ENCODE measurements around the gene HDAC4. TPM values are rescaled to one million over a fixed set of nuclear protein-coding genes. Genes with fewer than 3 reads are reported as not detected.

The HDAC4 gene
- total RNA-seq, 1 experiment from 2014 or later = 21.8 TPM

DNA sequence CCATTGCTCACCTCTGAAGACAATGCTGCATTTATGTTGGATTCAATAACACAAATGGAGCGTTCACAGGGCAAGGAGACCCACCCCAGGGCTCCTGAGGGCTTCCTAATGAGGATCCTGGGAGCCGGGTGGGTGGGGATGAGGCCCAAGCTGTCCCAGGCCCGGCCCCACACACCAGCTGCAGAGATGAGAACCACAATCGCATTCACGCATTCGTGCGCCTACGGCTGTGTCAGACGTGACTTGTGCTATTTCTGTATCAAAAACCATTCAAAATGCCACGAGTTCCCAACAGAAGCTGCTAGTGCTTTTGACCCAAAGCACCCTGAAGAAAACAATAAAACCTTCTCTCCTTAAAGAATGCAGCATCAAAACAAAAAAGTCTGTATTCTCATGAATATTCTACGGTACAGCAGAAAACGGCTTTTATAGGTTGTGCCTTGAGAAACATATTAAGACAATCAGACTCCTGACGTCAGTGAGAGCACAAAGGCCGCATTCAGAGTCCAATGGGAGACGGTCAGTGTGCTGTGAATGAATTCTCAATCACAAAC lies 205.4 kb downstream of the HDAC4 start:
- intact Hi-C loops (cut with micrococcal nuclease) = no loop called here
- Mint-ChIP-seq H3K36me3 (ENCODE audit: insufficient read depth, unreplicated experiment) (peaks cover 9% of the 10 kb centered on the region), H3K4me3 (ENCODE audit: unreplicated experiment) (no peak overlapping the region), H3K27me3 (ENCODE audit: insufficient read depth, unreplicated experiment) (no peaks in the 10 kb centered on the region), H3K9me3 (ENCODE audit: unreplicated experiment) (no peaks in the 10 kb centered on the region), H3K27ac (ENCODE audit: low read depth, unreplicated experiment) (no peak overlapping the region), H3K4me1 (ENCODE audit: insufficient read depth, unreplicated experiment) (no peaks in the 10 kb centered on the region)
- no peak for DNase-seq (ENCODE audit: unreplicated experiment)
- ChIA-PET CTCF (no interaction called here), POLR2A (no interaction called here)
- BruUV-seq (replicated peaks) = no TSS peak
- TF ChIP-seq, protein P1, sequence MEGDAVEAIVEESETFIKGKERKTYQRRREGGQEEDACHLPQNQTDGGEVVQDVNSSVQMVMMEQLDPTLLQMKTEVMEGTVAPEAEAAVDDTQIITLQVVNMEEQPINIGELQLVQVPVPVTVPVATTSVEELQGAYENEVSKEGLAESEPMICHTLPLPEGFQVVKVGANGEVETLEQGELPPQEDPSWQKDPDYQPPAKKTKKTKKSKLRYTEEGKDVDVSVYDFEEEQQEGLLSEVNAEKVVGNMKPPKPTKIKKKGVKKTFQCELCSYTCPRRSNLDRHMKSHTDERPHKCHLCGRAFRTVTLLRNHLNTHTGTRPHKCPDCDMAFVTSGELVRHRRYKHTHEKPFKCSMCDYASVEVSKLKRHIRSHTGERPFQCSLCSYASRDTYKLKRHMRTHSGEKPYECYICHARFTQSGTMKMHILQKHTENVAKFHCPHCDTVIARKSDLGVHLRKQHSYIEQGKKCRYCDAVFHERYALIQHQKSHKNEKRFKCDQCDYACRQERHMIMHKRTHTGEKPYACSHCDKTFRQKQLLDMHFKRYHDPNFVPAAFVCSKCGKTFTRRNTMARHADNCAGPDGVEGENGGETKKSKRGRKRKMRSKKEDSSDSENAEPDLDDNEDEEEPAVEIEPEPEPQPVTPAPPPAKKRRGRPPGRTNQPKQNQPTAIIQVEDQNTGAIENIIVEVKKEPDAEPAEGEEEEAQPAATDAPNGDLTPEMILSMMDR (IDR thresholded peaks at IDR 0.05; ENCODE audit: unreplicated experiment) = no peak

GRCh38 chr2:239194731-239195317 lies 206.0 kb downstream of the HDAC4 start:
- BruUV-seq (replicated peaks) = no TSS peak
- peaks cover 12% of the 10 kb centered on the region for H3K36me3 Mint-ChIP-seq (ENCODE audit: insufficient read depth, unreplicated experiment)
- H3K9me3 Mint-ChIP-seq (ENCODE audit: unreplicated experiment) = no peaks in the 10 kb centered on the region
- DNase-seq (ENCODE audit: unreplicated experiment) = no peak
- CTCF ChIA-PET = no interaction called here
- H3K4me3 Mint-ChIP-seq (ENCODE audit: unreplicated experiment) = no peak overlapping the region
- H3K27ac Mint-ChIP-seq (ENCODE audit: low read depth, unreplicated experiment) = no peak overlapping the region
- H3K27me3 Mint-ChIP-seq (ENCODE audit: insufficient read depth, unreplicated experiment) = no peaks in the 10 kb centered on the region
- TF ChIP-seq, protein P1 (IDR thresholded peaks at IDR 0.05; ENCODE audit: unreplicated experiment) = no peak
- H3K4me1 Mint-ChIP-seq (ENCODE audit: insufficient read depth, unreplicated experiment) = no peaks in the 10 kb centered on the region
- intact Hi-C loops (cut with micrococcal nuclease) = no loop called here
- POLR2A ChIA-PET = no interaction called here

DNA sequence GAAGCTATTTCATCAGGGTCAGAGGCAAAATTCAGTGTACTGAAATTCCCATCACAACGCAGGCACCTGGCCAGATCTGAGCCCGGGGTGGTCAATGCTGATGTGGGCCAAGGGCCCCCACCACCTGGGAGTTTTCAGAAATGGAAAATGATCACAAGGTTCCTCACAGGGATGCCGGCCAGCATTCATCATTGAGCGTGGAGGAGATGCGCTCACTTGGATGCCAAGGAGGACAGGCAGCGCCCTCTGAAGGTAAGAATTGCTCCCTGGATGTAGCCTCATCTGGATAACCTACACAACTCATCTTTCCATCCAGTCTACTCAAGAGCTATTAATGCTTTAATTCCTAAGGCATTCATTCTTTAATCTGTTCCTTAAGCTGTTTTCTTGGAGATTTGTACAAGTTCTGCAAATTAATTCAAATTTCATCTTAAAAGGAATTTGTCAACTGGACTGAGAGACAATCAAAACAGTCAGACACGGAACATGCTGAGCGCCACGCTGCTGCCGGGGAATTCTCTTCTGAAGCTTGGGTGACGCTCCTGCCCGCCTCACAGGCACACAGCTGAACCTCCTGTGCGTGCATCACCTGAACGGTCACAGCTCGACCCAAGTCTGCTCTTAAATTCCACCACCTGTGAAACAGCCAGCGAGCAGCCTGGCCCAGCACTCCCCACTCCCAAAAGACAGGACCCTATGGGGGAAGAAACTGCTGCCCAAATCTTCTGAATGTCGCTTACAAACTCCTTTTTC lies 206.7 kb downstream of the HDAC4 start:
- intact Hi-C loops (cut with micrococcal nuclease) = no loop called here
- Mint-ChIP-seq H3K27ac (ENCODE audit: low read depth, unreplicated experiment) (no peak overlapping the region), H3K27me3 (ENCODE audit: insufficient read depth, unreplicated experiment) (no peaks in the 10 kb centered on the region), H3K4me1 (ENCODE audit: insufficient read depth, unreplicated experiment) (no peaks in the 10 kb centered on the region), H3K36me3 (ENCODE audit: insufficient read depth, unreplicated experiment) (peaks cover 12% of the 10 kb centered on the region), H3K9me3 (ENCODE audit: unreplicated experiment) (no peaks in the 10 kb centered on the region), H3K4me3 (ENCODE audit: unreplicated experiment) (no peak overlapping the region)
- CTCF ChIA-PET = interaction anchor here (0.6 to 1.0 kb wide), 3 partner anchors 125 to 466 kb away, joined by 3 to 11 read pairs (median 4); no protein-coding TSS in a partner anchor
- TF ChIP-seq, protein P1 (IDR thresholded peaks at IDR 0.05; ENCODE audit: unreplicated experiment) = no peak
- POLR2A ChIA-PET = no interaction called here
- DNase-seq (ENCODE audit: unreplicated experiment) = no peak
- no TSS peak for BruUV-seq (replicated peaks)

DNA sequence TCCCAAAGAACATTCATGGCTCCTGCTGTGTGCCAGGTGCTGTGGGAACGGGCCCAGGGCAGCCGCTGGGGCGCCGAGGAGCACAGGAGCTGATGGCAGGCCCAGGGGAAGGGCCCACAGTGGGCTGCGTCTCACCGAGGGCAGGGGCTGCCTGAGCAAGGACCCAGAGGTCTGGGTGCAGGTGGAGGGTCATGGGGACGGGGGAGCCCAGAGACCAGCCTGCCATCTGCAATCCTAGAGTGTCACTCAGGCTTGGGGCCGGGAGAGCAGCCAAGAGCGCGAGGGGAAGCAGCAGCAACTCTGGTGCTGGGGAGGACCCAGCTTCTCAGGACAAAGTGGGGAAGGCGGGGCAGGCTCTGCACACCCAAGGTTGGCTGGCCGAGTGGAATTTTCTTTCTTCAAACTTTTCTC lies 207.4 kb downstream of the HDAC4 start:
- intact Hi-C loops (cut with micrococcal nuclease) = no loop called here
- no peak for DNase-seq (ENCODE audit: unreplicated experiment)
- Mint-ChIP-seq H3K4me3 (ENCODE audit: unreplicated experiment) (no peak overlapping the region), H3K36me3 (ENCODE audit: insufficient read depth, unreplicated experiment) (peaks cover 15% of the 10 kb centered on the region), H3K27me3 (ENCODE audit: insufficient read depth, unreplicated experiment) (no peaks in the 10 kb centered on the region), H3K27ac (ENCODE audit: low read depth, unreplicated experiment) (no peak overlapping the region), H3K9me3 (ENCODE audit: unreplicated experiment) (no peaks in the 10 kb centered on the region), H3K4me1 (ENCODE audit: insufficient read depth, unreplicated experiment) (no peaks in the 10 kb centered on the region)
- TF ChIP-seq, protein P1 (IDR thresholded peaks at IDR 0.05; ENCODE audit: unreplicated experiment) = no peak
- no TSS peak for BruUV-seq (replicated peaks)
- CTCF ChIA-PET = interaction anchor here (0.6 to 1.0 kb wide), 3 partner anchors 125 to 467 kb away, joined by 3 to 11 read pairs (median 4); no protein-coding TSS in a partner anchor
- POLR2A ChIA-PET = no interaction called here
